Right lobe of liver (tissue), 4 donors: Measurements from ENCODE around the gene ZBTB45.

Source experiments
- CTCF ChIP-seq, 4 donors: fragments of 200-600 bp in 3 of 4; fragments of 450-650 bp in 1 of 4; IDR thresholded peaks; one replicate each; pipeline versions ENCODE4 v1.5.1 to v1.8.0; 2016 to 2022; ENCODE audit warnings: antibody characterized with exemption in 4 of 4, mild to moderate bottlenecking in 2 of 4
- POLR2A ChIP-seq: fragments of 450-650 bp; IDR thresholded peaks from one replicate; pipeline ENCODE4 v1.6.1; 2017; ENCODE audit warnings: antibody characterized with exemption, mild to moderate bottlenecking
- donor health status: DM: no; HTN: no; CAD: no.
- donor health status: DM: no; HTN: no; CAD: no.
- donor health status: DM: no; HTN: yes; CAD: no.

- TF ChIP-seq CTCF (IDR thresholded peaks at IDR 0.05), result no peak
- TF ChIP-seq POLR2A, result no peak
These were observed 32.2 kb upstream of the ZBTB45 start for GRCh38 chr19:58551577-58552471.
